Activated naive CD8-positive, alpha-beta T cell treated with anti-CD3 and anti-CD28 coated beads, Interleukin-2, amount 10 ng/mL, durations not matched to agents 7 days and 5 days (primary cell): ENCODE data around the gene ALKBH6. TPM values are rescaled to one million over a fixed set of nuclear protein-coding genes. Genes with fewer than 3 reads are reported as not detected.
A peak's percentile ranks its signal among the peaks of the same experiment; 100 is the strongest.

Experiments used
- ATAC-seq: fragments of 150-1000 bp; cut with Tn5 transposase; one replicate; pipeline ENCODE4 v1.10.0; 2021; ENCODE audit warnings: low read depth, moderate library complexity
- POLR2A ChIA-PET: fragments of 350-600 bp; sonication (Branson Sonifier 250); formaldehyde crosslinking; loops from one replicate; lab custom pipeline; 2021; ENCODE audit warnings: antibody characterized with exemption; lab: Charles Lee
- DNase-seq: peaks from one replicate; pipeline ENCODE4 v3.0.0; 2021
- H3K27ac Mint-ChIP-seq: one replicate; pipeline ENCODE4 v1.8.0; 2022; ENCODE audit warnings: mild to moderate bottlenecking, mixed read lengths
- H3K27me3 Mint-ChIP-seq: one replicate; pipeline ENCODE4 v1.8.0; 2022; ENCODE audit warnings: mild to moderate bottlenecking, moderate library complexity, mixed read lengths
- H3K36me3 Mint-ChIP-seq: one replicate; pipeline ENCODE4 v1.8.0; 2021; ENCODE audit warnings: mild to moderate bottlenecking, mixed read lengths
- H3K4me1 Mint-ChIP-seq: one replicate; pipeline ENCODE4 v1.8.0; 2021; ENCODE audit warnings: mixed read lengths
- H3K4me3 Mint-ChIP-seq: one replicate; pipeline ENCODE4 v1.8.0; 2022; ENCODE audit warnings: mild to moderate bottlenecking, moderate library complexity, mixed read lengths
- H3K9me3 Mint-ChIP-seq: one replicate; pipeline ENCODE4 v1.8.0; 2021; ENCODE audit warnings: mixed read lengths
- total RNA-seq, 2 experiments: library from RNA; stranded (reverse); gene quantifications; one replicate each; pipeline ENCODE4 v1.2.3, GENCODE V29; 2021

ALKBH6 gene
- total RNA-seq, 2 experiments from 2014 or later = 56.4 to 61.1 TPM

DNA sequence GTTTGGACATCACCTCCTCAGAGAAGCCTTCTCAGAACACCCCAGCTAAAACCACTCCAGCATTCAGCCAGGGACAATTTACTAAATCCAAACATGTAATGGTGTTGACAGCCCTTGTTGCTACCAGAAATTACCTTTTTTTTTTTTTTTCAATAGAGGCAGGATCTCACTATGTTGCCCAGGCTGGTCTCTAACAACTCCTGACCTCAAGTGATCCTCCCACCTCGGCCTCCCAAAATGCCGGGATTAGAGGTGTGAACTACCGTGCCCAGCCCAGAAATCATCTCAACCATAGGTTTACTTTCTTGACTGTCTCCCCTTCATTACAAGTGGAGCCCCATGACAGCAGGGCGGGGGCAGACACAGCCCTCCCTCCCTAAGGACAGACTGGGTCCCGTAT lies 9.4 kb upstream of the ALKBH6 start:
- no peaks in the 10 kb centered on the region for H3K9me3 Mint-ChIP-seq
- ATAC-seq (no peak), DNase-seq (no peak)
- H3K27ac Mint-ChIP-seq = no peak overlapping the region
- H3K4me3 Mint-ChIP-seq = no peak overlapping the region
- POLR2A ChIA-PET = no interaction called here
- peaks cover 8% of the 10 kb centered on the region for H3K36me3 Mint-ChIP-seq
- no peaks in the 10 kb centered on the region for H3K4me1 Mint-ChIP-seq
- no peaks in the 10 kb centered on the region for H3K27me3 Mint-ChIP-seq

DNA sequence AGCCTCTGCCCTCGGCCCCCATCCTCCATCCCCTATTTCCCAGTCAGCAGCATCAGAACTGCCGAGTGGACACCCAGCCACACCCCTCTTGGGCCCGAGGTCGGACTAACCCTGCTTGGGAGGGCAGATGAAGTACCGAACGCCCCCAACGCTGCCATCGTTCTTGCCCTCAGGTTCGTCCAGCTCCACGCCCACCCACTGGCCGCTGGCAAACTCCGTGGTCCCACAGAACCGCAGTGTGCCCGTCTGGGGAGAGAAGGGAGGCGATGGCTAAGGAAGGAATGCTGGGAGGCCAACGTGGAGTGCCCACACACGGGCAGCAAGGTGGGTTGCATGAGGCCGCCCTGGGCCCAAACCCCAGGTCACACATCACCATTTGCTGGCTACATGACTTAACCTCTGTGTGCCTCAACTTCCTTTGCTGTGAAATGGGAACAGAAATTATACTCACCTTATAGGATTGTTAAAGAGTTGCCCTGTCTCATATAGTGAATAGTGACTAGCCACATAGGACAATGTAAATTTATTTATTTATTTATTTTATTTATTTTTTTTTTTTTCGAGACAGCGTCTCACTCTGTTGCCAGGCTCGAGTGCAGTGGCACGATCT lies 5.2 kb upstream of the ALKBH6 start:
- Mint-ChIP-seq H3K36me3 (peaks cover 12% of the 10 kb centered on the region), H3K27me3 (no peaks in the 10 kb centered on the region), H3K9me3 (no peaks in the 10 kb centered on the region), H3K27ac (no peak overlapping the region), H3K4me3 (no peak overlapping the region), H3K4me1 (peaks cover 17% of the 10 kb centered on the region)
- POLR2A ChIA-PET = interaction anchor here (0.7 kb wide), 1 partner anchor 30 kb away, joined by 4 read pairs; no protein-coding TSS in a partner anchor
- DNase-seq (no peak), ATAC-seq (no peak)

DNA sequence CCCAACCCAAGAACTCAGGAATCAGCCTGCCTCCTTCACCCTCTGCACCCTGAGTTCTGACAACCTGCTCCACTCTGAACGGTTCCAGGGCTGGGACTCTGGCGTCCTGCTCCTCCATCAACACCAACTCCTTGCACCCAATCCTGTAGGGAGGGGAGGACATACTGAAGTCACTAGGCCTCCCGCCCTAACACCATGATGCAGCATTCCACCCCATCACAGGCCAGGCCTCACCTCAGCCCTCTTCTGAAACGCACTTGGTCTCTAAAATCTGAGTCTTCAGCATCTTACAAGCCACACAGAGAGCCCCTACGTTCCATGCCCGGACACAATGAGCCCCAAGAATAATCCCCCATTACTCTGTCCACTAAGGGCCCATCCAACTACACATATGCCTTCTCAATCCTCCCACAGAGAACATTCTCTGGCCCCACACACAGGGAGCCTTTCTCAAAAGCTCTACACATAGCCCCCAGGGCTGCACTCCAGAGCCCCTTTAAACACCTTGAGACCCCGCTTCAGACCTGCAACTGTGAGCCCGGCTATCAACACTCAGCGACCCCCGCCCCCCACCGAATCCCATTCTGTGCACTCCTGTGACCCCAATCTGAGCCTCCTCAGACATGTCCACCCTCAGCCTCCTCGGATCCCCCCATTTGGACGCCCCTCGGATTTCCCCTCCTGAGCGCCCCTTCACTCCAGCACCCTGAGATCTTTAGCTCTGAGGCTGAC lies 567 bp downstream of the ALKBH6 start:
- POLR2A ChIA-PET = interaction anchor here (1.0 to 2.8 kb wide), 8 partner anchors 16 to 131 kb away, joined by 3 to 11 read pairs (median 4); partner anchors contain the start of genes POLR2I, TBCB, THAP8 and WDR62
- peaks cover 39% of the 10 kb centered on the region for H3K4me1 Mint-ChIP-seq
- peak overlapping the region; percentile 92 for H3K4me3 Mint-ChIP-seq
- DNase-seq (no peak), ATAC-seq (no peak)
- H3K27me3 Mint-ChIP-seq = no peaks in the 10 kb centered on the region
- H3K27ac Mint-ChIP-seq = peak overlapping the region; percentile 93
- no peaks in the 10 kb centered on the region for H3K9me3 Mint-ChIP-seq
- H3K36me3 Mint-ChIP-seq = peaks cover 13% of the 10 kb centered on the region

DNA sequence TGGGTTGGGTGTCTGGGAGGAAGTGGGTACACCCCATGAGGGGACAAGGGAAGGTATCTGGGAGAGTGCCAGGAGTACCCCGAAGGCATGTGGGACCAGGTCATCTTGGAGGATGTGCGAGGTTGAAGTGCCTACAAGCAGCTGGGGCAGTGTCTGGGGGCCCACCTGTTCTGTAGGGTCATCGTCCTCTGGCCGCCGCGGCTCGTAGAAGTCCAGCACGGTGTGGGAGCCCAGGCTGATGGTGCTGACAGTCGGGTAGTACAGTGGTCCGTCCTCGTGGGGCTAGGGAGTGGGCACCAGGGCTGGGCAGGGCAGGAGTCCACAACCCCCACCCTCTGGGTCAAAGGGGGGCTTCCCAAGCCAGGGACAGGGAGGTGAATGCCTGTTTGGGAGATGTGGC lies 3.6 kb downstream of the ALKBH6 start:
- Mint-ChIP-seq H3K4me3 (no peak overlapping the region), H3K4me1 (peaks cover 35% of the 10 kb centered on the region), H3K9me3 (no peaks in the 10 kb centered on the region), H3K27me3 (peaks cover 1% of the 10 kb centered on the region), H3K27ac (no peak overlapping the region), H3K36me3 (peaks cover 9% of the 10 kb centered on the region)
- no peak for DNase-seq
- ATAC-seq = no peak
- POLR2A ChIA-PET = interaction anchor here (1.1 kb wide), 1 partner anchor 265 kb away, joined by 3 read pairs; the partner anchor contains the start of genes PSENEN and U2AF1L4

DNA sequence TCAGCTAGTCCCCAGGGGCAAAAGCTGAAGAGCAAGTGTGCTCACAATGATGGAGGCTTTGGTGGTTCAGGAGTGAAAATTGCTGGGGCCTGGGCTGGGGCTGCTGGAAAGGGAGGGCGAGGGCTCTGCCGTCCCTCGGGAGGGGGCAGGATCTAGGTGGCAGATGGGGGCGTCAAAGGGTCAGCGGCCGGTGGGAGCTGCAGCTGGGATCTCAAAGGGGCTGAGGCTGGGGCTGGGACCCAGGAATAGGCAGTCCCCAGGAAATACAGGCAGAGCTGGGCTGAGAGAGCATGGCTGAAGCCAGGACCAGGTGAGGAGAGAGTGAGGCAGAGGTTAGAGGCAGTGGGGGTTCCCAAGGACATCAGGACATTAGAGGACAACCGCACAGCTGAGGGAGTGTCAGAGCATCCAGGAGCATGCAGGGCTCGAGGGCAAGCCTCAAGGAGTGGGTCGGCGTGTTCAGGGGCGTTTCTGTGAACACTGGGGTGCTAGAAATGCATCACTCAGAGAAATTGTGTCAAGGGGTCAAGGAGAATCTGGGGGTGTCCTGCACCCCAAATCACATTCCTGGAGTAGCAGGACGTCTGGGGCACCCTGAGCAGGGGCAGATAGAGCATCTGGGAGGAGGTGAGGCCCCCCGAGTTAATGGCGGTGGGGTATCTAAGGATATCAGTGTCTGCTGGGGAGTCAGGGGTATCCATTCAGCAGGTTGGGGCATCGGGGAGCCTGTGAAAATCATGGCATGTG lies 4.2 kb downstream of the ALKBH6 start:
- peaks cover 29% of the 10 kb centered on the region for H3K4me1 Mint-ChIP-seq
- no peak for ATAC-seq
- H3K36me3 Mint-ChIP-seq = peaks cover 9% of the 10 kb centered on the region
- H3K9me3 Mint-ChIP-seq = no peaks in the 10 kb centered on the region
- POLR2A ChIA-PET = interaction anchor here (0.6 to 1.2 kb wide), 2 partner anchors 44 kb away, joined by 4 read pairs; partner anchors contain the start of gene THAP8
- no peak for DNase-seq
- peak overlapping the region; percentile 56 for H3K4me3 Mint-ChIP-seq
- H3K27me3 Mint-ChIP-seq = peaks cover 1% of the 10 kb centered on the region
- peak overlapping the region; percentile 46 for H3K27ac Mint-ChIP-seq

DNA sequence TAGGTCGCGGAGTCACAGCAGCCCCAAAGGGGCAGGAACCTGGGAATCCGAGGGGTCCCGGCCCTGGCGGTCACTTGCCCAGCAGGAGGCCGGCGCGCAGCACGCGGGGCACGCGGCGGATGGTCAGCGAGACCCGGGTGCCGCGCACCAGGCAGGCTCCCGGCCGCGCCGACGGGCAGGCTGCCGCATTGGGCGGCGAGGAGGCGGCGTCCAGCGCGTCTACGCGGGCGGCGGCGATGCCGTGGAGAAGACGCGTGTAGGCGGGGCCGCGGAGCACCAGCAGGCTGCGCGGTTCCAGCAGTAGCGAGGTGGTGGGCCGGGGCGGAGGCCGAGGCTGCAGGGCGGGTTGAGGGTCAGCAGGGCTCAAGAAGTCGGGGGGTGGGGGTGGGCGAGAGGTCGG lies 4.8 kb downstream of the ALKBH6 start:
- ATAC-seq (peak; percentile 17), DNase-seq (peak; percentile 70)
- no peaks in the 10 kb centered on the region for H3K9me3 Mint-ChIP-seq
- peaks cover 25% of the 10 kb centered on the region for H3K4me1 Mint-ChIP-seq
- peaks cover 9% of the 10 kb centered on the region for H3K36me3 Mint-ChIP-seq
- POLR2A ChIA-PET = interaction anchor here (0.7 to 1.2 kb wide), 2 partner anchors 14 to 45 kb away, joined by 4 read pairs; partner anchors contain the start of gene THAP8
- peaks cover 1% of the 10 kb centered on the region for H3K27me3 Mint-ChIP-seq
- H3K27ac Mint-ChIP-seq = peak overlapping the region; percentile 46
- peak overlapping the region; percentile 58 for H3K4me3 Mint-ChIP-seq

DNA sequence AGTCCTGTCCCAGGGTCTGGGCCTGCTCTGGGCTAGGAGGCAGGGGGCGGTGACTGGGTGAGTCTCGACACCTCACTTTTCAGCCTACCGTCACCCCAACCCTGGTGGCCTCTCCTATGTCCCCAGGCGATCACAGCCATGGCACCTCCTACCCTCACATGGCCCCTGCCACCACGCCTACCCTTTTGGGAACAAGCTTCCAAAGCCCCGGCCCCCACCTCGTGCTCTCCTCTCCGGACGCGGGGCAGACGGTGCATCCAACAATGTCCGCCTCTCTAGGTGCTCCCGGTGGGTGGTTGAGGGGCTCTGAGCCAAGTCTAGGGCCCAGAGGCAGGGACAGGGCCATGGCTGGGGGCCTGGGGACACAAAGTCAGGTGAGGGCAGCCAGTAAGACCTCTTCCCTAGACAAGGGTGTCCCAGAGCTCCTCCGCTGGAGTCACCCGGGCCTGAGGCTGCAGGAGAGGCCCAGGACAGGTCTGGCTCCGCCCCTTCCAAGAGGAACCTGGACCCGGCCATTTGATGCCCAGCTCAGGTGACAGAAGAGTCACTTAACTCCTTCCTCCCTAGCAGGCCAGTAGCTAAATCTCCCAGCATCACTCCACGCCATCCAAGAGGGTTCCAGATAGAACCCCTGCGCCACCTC lies 5.6 kb downstream of the ALKBH6 start, which contains the start of gene SYNE4:
TSS of gene SYNE4 (minus strand) at position 478 of the 643 bp plus-strand sequence. CDS start at position 346, 132 bp downstream.
- Mint-ChIP-seq H3K27ac (peak within 1 kb of the TSS; percentile 46), H3K4me1 (peaks cover 24% of the 10 kb centered on the region), H3K36me3 (peaks cover 9% of the 10 kb centered on the region), H3K4me3 (peak within 1 kb of the TSS; percentile 58), H3K27me3 (peaks cover 1% of the 10 kb centered on the region), H3K9me3 (no peaks in the 10 kb centered on the region)
- ATAC-seq (no peak), DNase-seq (no peak)
- POLR2A ChIA-PET = interaction anchor here (0.6 to 1.2 kb wide), 3 partner anchors 13 to 50 kb away, joined by 4 to 5 read pairs (median 4); partner anchors contain the start of gene THAP8

DNA sequence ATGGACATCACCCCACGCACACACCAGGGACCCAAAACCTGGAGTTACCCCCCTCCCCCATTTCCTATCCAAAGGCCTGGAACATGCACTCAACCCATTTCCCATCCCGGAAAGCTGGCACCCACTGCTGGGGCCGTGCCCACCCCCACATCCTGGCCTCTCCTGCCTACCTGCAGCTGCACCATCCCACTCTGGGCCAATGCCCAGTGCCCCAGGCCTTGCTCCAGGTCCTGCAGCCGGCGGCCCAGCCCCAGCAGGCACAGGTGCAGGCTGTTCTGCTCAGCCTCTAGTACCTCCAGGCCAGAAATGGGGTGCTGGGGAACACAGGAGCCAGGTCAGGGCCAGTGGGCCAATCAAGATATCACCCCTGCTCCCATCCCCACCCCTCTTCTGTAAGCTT lies 7.1 kb downstream of the ALKBH6 start:
- peaks cover 20% of the 10 kb centered on the region for H3K4me1 Mint-ChIP-seq
- POLR2A ChIA-PET = no interaction called here

DNA sequence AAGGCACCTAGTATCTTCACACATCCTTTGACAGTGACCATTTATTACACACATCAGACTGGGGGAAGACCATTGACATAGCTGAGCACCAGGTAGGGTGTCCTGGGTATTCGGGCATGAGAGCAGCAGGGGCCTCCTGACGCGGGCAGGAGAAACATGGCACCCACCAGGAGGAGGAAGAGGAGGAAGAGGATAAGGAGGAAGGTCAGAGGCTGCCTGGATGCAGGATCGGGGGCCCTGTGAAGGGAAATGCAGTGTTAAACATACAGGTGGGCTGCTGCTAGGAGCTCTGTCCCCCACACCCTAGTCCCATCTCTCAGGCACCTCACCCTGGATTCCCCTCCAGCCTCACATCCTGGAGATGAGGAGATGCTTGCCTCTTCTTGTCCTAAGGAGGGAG lies 10.7 kb downstream of the ALKBH6 start:
- Mint-ChIP-seq H3K27ac (no peak overlapping the region), H3K4me1 (peaks cover 9% of the 10 kb centered on the region), H3K36me3 (peaks cover 7% of the 10 kb centered on the region), H3K27me3 (peaks cover under 1% of the 10 kb centered on the region), H3K9me3 (no peaks in the 10 kb centered on the region), H3K4me3 (no peak overlapping the region)
- ATAC-seq = no peak
- POLR2A ChIA-PET = no interaction called here
- DNase-seq = no peak

More for the DNA sequence above, 7.1 kb downstream of the ALKBH6 start:
- DNase-seq (no peak), ATAC-seq (no peak)
- Mint-ChIP-seq H3K36me3 (peaks cover 14% of the 10 kb centered on the region), H3K4me3 (no peak overlapping the region), H3K27ac (no peak overlapping the region), H3K27me3 (peaks cover 1% of the 10 kb centered on the region), H3K9me3 (no peaks in the 10 kb centered on the region)

DNA sequence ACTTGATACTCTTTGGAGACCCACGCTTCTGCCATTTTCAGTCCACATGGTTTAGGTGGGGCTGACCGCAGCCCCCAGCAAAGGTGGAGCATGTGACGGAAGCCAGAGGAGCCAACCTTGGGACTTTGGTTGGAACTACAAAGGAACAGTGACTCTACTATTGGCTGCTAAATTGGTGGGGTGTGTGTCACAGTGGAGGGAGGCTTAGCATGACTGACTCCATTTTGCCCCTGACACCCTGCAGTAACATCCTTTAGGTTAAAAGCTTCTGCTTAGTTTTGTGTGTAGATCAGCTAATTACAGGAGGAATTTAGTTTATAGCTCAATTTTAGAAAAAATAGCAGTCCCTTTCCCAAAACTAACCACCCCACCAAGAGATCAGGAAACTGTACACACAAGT lies 12.4 kb downstream of the ALKBH6 start:
- H3K27ac Mint-ChIP-seq = no peak overlapping the region
- peaks cover 13% of the 10 kb centered on the region for H3K36me3 Mint-ChIP-seq
- H3K27me3 Mint-ChIP-seq = no peaks in the 10 kb centered on the region
- ATAC-seq (no peak), DNase-seq (no peak)
- H3K9me3 Mint-ChIP-seq = no peaks in the 10 kb centered on the region
- POLR2A ChIA-PET = interaction anchor here (1.4 kb wide), 1 partner anchor 13 kb away, joined by 3 read pairs; the partner anchor contains the start of gene ALKBH6
- peaks cover 17% of the 10 kb centered on the region for H3K4me1 Mint-ChIP-seq
- no peak overlapping the region for H3K4me3 Mint-ChIP-seq

DNA sequence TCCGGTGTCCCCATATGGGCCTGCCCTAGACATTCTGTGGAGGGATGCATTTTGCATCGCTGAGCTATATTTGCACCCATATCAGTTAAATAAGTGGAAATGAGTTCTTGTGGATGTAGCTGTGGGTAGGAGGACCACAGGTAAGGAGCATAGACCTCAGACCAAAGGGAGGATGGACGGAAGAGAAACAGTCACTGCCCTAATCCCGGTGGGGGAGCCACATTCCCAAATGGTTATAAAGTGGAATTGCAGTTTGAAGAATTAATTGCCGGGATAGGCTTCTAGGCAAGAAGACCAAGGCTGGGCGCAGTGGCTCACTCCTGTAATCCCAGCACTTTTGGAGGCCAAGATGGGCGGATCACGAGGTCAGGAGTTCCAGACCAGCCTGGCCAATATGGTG lies 17.2 kb downstream of the ALKBH6 start:
- peaks cover 24% of the 10 kb centered on the region for H3K4me1 Mint-ChIP-seq
- peaks cover 12% of the 10 kb centered on the region for H3K36me3 Mint-ChIP-seq
- no peaks in the 10 kb centered on the region for H3K27me3 Mint-ChIP-seq
- DNase-seq (no peak), ATAC-seq (no peak)
- POLR2A ChIA-PET = interaction anchor here (1.1 to 1.9 kb wide), 2 partner anchors 17 to 118 kb away, joined by 4 to 8 read pairs; partner anchors contain the start of genes ALKBH6, POLR2I and TBCB
- peak overlapping the region; percentile 94 for H3K4me3 Mint-ChIP-seq
- peak overlapping the region; percentile 26 for H3K27ac Mint-ChIP-seq
- H3K9me3 Mint-ChIP-seq = no peaks in the 10 kb centered on the region
